H4 (cell line): ENCODE measurements around the gene SEPTIN14. TPM values are rescaled to one million over a fixed set of nuclear protein-coding genes. Genes with fewer than 3 reads are reported as not detected.
"Not testable (repeated sequence)": the region's sequence is repeated elsewhere in the genome, so short reads cannot be mapped to it uniquely, and the experiment has no call there.

Experiments used
- DNase-seq: peaks from one replicate; pipeline ENCODE4 v3.0.0-alpha.2; 2015; ENCODE audit warnings: low spot score
- total RNA-seq: library from RNA; depleted of rRNA; stranded (reverse); fragments of >200 nt; shearing (Covaris generic); gene quantifications from 2 replicates; pipeline ENCODE4 v1.2.3, GENCODE V29; 2014; rRNA removed

Gene SEPTIN14
- not detected in 2 replicates for total RNA-seq

DNA sequence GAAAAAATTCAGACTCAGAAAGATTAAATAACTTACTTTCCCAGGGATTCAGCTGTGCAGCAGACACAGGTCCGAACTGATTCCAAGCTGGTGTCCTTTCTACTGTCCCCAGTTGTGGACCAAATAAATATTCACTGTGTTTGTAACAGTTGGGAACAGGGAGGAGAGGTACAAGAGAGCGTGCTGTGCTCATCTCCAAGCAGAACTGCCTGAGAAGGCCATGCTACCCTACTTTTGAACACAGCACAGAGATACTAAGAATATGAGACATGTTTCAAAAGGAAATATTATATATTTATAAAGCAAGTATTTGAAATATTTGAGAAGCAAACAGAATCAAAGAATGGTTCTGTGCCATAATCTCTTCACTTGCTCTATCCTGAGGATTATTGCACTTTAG, at the start of gene SEPTIN14:
SEPTIN14 (minus strand) TSS at position 101 of the 400 bp plus-strand sequence. CDS start 756 bp downstream, outside the sequence.
- DNase-seq: not testable (repeated sequence)

GRCh38 chr7:55903985-55904759, 41.6 kb upstream of the SEPTIN14 start:
- no peak for DNase-seq

- DNase-seq: not testable (repeated sequence)
Observed at GRCh38 chr7:55901059-55901458, 38.5 kb upstream of the SEPTIN14 start.

DNA sequence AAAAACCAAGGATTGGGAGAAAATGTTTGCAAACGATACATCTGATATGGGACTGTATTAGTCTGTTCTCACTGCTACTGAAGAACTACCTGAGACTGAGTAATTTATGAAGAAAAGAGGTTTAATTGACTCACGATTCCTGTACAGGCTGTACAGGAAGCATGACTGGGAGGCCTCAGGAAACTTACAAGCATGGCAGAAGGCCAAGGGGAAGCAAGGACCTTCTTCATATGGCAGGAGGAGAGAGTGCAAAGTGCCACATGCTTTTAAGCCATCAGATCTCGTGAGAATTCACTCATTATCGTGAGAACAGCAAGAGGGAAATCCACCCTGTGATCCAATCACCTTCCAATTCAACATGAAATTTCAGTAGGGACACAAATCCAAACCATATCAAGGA, 35.7 kb upstream of the SEPTIN14 start:
- DNase-seq: no peak

- DNase-seq: no peak
Observed at GRCh38 chr7:55895021-55895420, 32.5 kb upstream of the SEPTIN14 start.

- no peak for DNase-seq
Observed at GRCh38 chr7:55893940-55894339, 31.4 kb upstream of the SEPTIN14 start.

DNA sequence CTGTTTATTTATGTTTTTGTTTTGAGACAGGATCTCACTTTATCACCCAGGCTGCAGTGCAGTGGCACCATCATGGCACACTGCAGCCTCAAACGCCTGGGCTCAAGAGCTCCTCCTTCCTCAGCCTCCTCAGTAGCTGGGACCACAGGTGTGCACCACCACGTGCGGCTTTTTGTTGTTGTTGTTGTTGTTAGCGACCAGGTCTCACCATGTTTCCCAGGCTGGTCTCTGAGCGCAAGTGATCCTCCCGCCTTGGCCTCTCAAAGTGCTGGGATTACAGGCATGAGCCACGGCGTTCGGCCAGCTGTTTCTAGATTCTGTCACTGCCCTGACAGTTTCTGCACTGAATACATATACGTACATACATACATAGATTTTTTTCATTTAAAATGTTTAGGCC, 25.8 kb upstream of the SEPTIN14 start:
- not testable (repeated sequence) for DNase-seq

- DNase-seq: no peak
Observed at GRCh38 chr7:55887821-55888247, 25.3 kb upstream of the SEPTIN14 start.

GRCh38 chr7:55884321-55884720, 21.8 kb upstream of the SEPTIN14 start:
- DNase-seq: no peak

DNA sequence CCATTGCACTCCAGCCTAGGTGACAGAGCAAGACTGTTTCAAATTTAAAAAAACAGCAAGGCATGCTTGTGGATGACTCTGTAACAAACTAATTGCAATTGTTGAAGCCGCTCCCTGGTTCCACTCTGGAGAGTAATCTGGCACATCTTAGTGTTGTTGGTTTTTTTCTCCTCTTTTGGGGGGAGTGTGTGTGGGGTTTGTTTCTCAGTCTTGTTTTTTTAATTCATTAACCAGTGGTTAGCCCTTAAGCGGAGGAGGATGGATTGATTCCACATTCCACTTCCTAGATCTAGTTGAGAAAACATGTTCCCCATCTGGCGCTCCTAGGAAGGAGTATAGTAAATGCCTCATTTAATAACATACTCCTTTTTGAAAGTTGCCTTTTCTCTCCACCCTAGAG, 16.1 kb upstream of the SEPTIN14 start:
- DNase-seq: no peak

GRCh38 chr7:55877308-55877707, 14.8 kb upstream of the SEPTIN14 start:
- DNase-seq: no peak

GRCh38 chr7:55873765-55874164, 11.2 kb upstream of the SEPTIN14 start:
- no peak for DNase-seq

GRCh38 chr7:55871932-55872485, 9.5 kb upstream of the SEPTIN14 start:
- DNase-seq: no peak

DNA sequence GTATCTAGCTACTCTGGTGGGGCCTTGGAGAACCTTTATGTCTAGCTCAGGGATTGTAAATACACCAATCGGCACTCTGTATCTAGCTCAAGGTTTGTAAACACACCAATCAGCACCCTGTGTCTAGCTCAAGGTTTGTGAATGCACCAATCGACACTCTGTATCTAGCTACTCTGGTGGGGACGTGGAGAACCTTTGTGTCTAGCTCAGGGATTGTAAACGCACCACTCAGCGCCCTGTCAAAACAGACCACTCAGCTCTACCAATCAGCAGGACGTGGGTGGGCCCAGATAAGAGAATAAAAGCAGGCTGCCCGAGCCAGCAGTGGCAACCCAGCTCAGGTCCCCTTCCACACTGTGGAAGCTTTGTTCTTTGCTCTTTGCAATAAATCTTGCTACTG, 6.4 kb upstream of the SEPTIN14 start:
- DNase-seq: not testable (repeated sequence)

DNA sequence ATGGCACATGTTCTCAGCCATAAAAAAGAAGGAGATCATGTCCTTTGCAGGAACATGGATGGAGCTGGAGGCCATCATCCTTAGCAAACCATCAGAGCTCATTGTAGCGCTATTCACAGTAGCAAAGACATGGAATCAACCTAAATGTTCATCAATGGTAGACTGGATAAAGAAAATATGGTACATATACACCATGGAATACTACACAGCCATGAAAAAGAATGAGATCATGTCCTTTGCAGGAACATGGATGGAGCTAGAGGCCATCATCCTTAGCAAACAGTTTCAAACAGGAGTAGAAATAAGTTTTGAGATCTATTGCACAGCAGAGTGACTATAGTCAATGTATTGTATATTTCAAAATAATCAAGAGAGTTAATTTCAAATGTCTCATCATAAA, 17.4 kb downstream of the SEPTIN14 start:
- DNase-seq: not testable (repeated sequence)

- no peak for DNase-seq
Observed at GRCh38 chr7:55838595-55838994, 24.0 kb downstream of the SEPTIN14 start.

- DNase-seq: no peak
Observed at GRCh38 chr7:55827577-55827976, 35.0 kb downstream of the SEPTIN14 start.

GRCh38 chr7:55818686-55819085, 43.9 kb downstream of the SEPTIN14 start:
- DNase-seq: no peak

- not testable (repeated sequence) for DNase-seq
Observed at GRCh38 chr7:55797260-55797659, 65.3 kb downstream of the SEPTIN14 start.

GRCh38 chr7:55794527-55794926, 68.0 kb downstream of the SEPTIN14 start:
- peak; percentile 63 for DNase-seq

- no peak for DNase-seq
Observed at GRCh38 chr7:55792048-55792447, 70.5 kb downstream of the SEPTIN14 start.

DNA sequence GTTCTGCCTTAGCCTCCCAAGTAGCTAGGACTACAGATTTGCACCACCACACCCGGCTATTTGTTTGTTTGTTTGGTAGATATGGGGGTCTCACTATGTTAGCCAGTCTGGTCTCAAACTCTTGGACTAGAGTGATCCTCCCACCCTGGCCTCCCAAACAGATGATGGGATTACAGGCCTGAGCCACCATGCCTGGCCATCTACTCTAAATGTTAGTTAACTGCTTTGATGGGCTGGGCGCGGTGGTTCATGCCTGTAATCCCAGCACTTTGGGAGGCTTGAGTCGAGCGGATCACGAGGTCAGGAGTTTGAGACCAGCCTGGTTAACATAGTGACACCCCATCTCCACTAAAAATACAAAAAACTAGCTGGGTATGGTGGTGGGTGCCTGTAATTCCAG, 74.8 kb downstream of the SEPTIN14 start:
- DNase-seq: no peak

GRCh38 chr7:55786901-55787300, 75.7 kb downstream of the SEPTIN14 start:
- no peak for DNase-seq
